ENCODE results near the gene HDAC11. TPM values are rescaled to one million over a fixed set of nuclear protein-coding genes. Genes with fewer than 3 reads are reported as not detected.

The HDAC11 gene
- polyA plus RNA-seq, 3 donors from 2014 or later, result 5.3 to 8.2 (median 5.4) TPM

DNA sequence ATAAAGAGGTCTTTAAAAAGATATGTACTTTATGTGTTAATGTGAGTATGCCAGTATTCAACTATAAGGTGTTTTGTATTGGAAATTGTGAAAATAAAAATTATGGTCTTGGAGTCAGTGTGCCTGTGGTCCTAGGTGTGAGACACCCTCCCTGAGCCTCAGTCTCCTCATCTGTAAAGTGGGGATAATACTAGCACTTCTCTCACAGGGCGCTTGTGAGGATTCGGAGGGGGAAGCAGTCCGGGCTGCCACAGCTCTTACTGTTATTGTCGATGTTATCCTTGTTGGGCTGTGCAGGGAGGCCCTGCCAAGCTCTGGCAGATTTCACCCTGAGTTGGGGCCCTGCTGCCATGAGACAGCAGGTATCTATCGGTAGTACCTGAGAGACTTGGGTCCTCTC lies 42.1 kb downstream of the HDAC11 start:
- H3K27ac Mint-ChIP-seq, result no peak overlapping the region

DNA sequence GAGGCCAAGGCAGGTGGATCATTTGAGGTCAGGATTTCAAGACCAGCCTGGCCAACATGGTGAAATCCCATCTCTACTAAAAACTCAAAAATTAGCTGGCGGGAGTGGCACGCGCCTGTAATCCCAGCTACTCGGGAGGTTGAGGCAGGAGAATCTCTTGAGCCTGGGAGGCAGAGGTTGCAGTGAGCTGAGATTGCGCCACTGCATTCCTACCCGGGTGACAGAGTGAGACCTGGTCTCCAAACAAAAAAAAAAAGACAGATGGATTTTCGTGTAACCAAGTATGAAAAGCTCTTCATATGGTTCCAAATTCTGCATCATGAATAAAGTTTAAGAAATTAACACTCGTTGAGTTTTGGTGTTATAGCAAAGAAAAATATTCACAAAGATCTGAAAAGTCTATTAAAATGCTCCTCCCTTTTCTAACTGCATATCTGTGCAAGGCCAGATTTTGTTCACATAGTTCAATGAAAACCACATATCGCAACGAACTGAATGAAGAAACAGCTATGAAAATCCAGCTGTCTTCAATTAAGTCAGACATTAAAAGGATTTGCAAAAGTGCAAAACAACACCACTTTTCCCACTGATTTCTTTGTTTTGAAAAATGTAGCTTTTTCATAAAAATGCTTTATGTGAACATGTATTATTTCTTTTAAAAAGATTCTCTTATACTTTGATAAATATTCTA lies 45.0 kb downstream of the HDAC11 start:
- Mint-ChIP-seq H3K4me1 (no peaks in the 10 kb centered on the region), H3K27ac (no peak overlapping the region), H3K36me3 (no peaks in the 10 kb centered on the region), H3K27me3 (ENCODE audit: low read depth in 3 of 3) (peaks cover 2% of the 10 kb centered on the region in 3 donors), H3K9me3 (no peaks in the 10 kb centered on the region), H3K4me3 (no peak overlapping the region)
- no peak for DNase-seq

More for the DNA sequence above, 42.1 kb downstream of the HDAC11 start:
- Mint-ChIP-seq H3K36me3 (no peaks in the 10 kb centered on the region), H3K4me1 (no peaks in the 10 kb centered on the region), H3K9me3 (no peaks in the 10 kb centered on the region), H3K27me3 (ENCODE audit: low read depth in 3 of 3) (peaks cover 0 to 2% (median 0%) of the 10 kb centered on the region in 3 donors), H3K4me3 (no peak overlapping the region)
- no peak for DNase-seq

DNA sequence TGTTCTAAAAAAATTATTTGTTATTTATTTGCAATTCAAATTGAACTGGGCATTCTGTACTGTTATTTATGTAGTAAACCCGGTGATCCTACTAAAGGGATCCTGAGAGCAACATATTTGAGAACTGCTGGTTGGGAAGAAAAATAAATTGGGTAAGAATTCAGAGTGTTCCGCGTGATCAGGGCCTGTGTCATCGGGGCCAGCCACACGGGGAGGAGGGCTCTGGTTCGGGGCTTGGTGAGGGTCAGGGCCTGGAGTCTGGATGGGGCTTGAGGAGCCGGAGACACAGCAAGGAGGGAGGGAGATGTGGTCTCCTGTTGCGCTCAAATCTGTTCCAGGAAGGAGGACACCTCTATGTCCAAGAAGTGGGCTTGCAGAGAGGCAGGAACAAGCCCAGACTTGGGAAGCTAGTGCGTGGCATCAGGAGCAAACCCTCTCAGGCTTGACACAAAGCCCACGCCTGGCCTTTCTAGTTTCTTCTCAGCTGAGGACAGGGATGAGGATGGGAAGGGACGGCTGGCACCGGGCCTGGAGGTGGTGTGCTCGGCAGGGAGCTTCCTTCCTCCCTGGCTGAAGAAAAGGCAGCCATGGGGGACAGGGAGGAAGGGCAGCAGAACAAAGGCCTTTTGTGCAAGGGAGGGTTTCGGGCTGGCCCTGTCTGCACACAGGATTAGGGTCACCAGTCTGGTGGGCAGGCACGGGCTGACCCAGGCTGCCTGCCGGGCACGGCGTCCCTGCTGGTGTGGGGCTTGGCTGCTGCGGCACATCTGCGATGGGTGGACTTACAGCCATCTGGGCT lies 45.9 kb downstream of the HDAC11 start:
- Mint-ChIP-seq H3K9me3 (no peaks in the 10 kb centered on the region), H3K27ac (no peak overlapping the region), H3K4me1 (no peaks in the 10 kb centered on the region), H3K36me3 (no peaks in the 10 kb centered on the region), H3K4me3 (no peak overlapping the region), H3K27me3 (ENCODE audit: low read depth in 3 of 3) (peaks cover 2 to 4% (median 2%) of the 10 kb centered on the region in 3 donors)
- DNase-seq, result no peak

DNA sequence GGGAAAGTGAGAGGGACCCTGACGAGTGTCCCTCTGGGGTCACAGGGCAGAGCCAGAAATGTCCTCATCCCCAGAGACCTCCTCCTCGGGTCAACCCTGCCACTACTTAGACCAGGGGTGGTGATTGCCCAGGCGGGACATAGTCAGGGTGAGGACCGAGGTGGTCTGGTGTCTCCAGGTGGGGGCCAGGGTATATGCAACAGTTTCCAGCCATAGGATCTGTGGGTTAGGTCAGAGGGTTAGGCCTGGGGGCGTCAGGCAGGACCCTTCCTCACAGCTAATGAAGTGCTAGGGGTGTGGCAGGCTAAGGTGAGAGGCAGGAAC lies 46.5 kb downstream of the HDAC11 start:
- no peaks in the 10 kb centered on the region for H3K4me1 Mint-ChIP-seq
- no peaks in the 10 kb centered on the region for H3K9me3 Mint-ChIP-seq
- H3K4me3 Mint-ChIP-seq, result no peak overlapping the region
- no peaks in the 10 kb centered on the region for H3K36me3 Mint-ChIP-seq
- DNase-seq, result no peak
- H3K27me3 Mint-ChIP-seq (ENCODE audit: low read depth in 3 of 3), result peaks cover 2 to 4% (median 2%) of the 10 kb centered on the region in 3 donors
- no peak overlapping the region for H3K27ac Mint-ChIP-seq

DNA sequence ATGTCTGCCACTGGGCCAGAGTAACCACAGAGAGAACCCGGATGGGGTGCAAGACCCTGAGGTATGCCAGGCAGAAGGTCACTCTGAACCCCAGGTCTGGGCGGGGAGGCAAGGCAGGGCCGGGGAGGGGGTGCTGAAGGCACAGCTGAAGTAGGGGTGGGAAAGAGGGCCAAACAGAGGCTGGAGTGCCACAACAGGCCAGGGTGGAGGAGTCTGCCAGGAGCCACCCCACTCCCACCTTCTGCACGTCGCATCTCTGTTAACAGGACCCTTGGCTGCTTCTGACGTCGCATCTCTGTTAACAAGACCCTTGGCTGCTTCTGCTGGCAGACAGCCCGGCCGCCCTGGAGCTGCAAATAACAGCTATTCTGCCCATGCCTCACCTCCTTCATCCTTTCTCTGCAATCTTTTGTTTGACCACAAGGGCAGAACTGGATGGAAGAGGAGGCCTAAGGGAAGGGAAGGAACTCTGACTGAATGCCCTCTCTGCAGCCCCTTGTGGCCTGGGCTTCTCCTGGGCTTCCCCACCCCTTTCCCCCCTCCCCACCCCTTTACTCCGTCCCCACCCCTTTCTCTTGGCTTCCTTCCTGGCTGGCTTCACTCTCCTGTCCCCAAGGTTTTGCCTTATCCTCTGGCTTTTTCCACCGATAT lies 48.2 kb downstream of the HDAC11 start:
- H3K36me3 Mint-ChIP-seq, result no peaks in the 10 kb centered on the region
- H3K4me1 Mint-ChIP-seq, result no peaks in the 10 kb centered on the region
- DNase-seq, result no peak
- H3K4me3 Mint-ChIP-seq, result no peak overlapping the region
- H3K27me3 Mint-ChIP-seq (ENCODE audit: low read depth in 3 of 3), result peaks cover 1 to 4% (median 2%) of the 10 kb centered on the region in 3 donors
- no peaks in the 10 kb centered on the region for H3K9me3 Mint-ChIP-seq
- no peak overlapping the region for H3K27ac Mint-ChIP-seq

DNA sequence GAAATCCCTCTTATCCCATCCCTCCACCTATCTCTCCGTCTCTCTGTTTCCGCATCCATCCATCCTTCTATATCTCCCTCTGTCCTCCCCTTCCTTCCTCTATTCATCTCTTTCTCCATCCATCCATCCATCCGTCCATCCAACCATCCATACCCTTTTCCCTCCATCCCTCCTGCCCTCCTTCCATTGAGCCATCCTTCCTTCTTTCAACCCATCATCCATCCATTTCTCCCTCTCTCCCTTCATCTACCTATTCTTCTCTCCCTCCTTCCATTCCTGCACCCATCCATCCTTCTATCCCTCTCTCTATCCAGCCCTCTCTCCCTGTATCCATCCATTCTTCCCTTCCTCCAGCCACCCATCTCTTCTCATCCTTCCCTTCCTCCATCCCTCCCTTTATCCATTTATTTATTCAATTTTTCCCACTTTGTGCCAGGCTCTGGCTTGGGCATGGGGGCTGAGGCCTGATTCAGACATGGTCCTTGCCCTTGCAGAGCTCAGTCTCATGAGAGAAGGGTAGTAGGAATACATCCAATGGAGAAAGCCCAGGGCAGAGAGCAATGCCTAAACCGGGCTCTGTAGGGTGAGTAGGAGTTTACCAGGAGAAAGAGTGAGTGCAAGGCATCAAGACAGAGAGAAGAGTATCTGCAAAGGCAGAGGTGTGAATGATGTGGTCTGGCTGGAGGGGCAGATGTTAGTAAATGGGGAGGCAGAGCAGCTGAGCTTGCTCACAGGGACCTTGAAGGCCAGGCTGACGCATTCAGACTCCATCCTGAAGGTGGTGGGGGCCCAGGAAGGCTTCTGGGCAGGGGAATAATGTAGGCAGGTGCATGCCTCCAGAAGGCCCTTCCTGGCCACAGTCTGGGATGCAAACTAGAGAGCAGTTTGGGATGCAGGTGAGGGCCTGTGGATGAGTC lies 49.3 kb downstream of the HDAC11 start:
- Mint-ChIP-seq H3K27ac (peak overlapping the region in 1 of 6 donors; percentile 50), H3K27me3 (ENCODE audit: low read depth in 3 of 3) (peaks cover 2 to 4% (median 3%) of the 10 kb centered on the region in 3 donors), H3K4me3 (no peak overlapping the region), H3K36me3 (no peaks in the 10 kb centered on the region), H3K9me3 (no peaks in the 10 kb centered on the region), H3K4me1 (no peaks in the 10 kb centered on the region)
- DNase-seq, result no peak

DNA sequence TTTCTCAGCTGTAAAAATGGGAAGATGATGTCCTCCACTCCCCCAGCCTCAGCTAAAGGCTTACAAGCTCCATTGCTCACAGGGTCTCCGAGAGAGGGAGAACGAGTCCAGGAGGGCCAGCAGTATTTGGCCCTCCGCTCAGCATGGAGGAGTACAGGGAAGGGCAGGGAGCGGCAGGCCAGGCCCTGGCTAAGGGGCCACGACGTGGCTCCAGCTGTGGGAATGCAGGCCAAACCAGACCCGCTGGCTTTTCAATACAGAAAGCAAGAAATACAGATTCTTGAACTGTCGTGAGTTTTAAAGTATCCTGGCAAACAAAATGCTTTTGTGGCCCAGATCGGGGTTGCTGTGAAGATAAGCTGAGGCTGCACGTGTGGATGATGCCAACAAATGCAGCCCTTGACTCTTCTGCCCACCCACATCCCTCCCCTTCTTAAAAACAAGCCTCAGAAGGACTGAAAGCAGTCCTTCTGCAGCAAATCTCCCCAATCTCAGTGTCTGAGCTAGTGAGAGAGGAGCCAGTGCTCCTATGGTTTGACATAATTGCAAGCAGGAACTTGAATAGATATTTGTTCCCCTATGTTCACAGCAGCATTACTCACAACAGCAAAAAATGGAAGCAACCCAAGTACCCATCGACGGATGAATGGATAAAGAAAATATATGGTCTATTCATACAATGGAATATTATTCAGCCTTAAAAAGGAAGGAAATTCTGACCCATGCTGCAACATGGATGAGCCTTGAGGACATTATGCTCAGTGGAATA lies 50.3 kb downstream of the HDAC11 start:
- no peaks in the 10 kb centered on the region for H3K4me1 Mint-ChIP-seq
- no peak overlapping the region for H3K27ac Mint-ChIP-seq
- H3K36me3 Mint-ChIP-seq, result no peaks in the 10 kb centered on the region
- no peaks in the 10 kb centered on the region for H3K9me3 Mint-ChIP-seq
- H3K27me3 Mint-ChIP-seq (ENCODE audit: low read depth in 3 of 3), result peaks cover 2 to 4% (median 3%) of the 10 kb centered on the region in 3 donors
- H3K4me3 Mint-ChIP-seq, result no peak overlapping the region
- no peak for DNase-seq

DNA sequence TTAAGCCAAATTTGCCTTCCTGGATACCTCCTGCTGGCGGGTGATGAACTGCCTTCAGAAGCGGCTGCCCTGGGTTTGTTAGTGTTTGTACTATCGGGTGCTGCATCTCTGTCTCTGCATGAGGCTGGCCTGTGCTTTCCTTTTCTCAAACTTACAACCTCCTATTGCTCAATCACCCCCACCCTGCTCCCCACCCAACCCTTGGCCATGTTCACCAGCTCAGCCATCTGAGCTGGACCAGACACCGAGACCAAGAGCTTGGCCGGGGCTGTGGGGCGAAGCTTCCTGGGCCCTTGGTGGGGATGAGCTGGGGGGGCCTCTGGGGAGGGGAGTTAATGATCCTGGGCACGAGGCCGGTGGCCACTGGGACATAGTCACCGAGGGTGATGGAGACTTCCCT lies 52.0 kb downstream of the HDAC11 start:
- Mint-ChIP-seq H3K36me3 (no peaks in the 10 kb centered on the region), H3K4me1 (no peaks in the 10 kb centered on the region), H3K4me3 (no peak overlapping the region), H3K27me3 (ENCODE audit: low read depth in 3 of 3) (peaks cover 3 to 8% (median 5%) of the 10 kb centered on the region in 3 donors), H3K9me3 (no peaks in the 10 kb centered on the region), H3K27ac (peak overlapping the region in 1 of 6 donors; percentile 12)
- no peak for DNase-seq

DNA sequence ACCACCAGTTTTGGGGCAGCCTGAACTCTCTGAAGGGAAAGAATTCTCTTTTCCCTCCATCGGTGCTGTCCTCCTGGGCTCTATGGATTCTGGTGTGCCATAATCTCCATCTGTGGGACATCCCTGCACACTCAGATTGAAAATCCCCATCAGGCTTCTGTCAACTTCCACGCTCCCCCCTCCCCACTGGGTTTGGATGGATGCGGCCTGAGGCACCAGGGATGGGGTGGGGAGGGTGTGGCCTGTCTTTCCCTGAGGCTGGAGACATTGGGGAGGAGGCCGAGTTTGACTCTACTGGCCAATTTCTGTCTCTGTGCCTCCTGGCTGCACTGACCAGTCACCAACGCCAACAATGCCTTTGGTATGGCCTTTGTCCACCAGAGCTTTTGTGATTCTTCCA lies 52.5 kb downstream of the HDAC11 start:
- no peak overlapping the region for H3K27ac Mint-ChIP-seq
- peaks cover 3 to 8% (median 5%) of the 10 kb centered on the region in 3 donors for H3K27me3 Mint-ChIP-seq (ENCODE audit: low read depth in 3 of 3)
- DNase-seq, result no peak
- no peaks in the 10 kb centered on the region for H3K36me3 Mint-ChIP-seq
- H3K4me1 Mint-ChIP-seq, result no peaks in the 10 kb centered on the region
- no peaks in the 10 kb centered on the region for H3K9me3 Mint-ChIP-seq
- no peak overlapping the region for H3K4me3 Mint-ChIP-seq

DNA sequence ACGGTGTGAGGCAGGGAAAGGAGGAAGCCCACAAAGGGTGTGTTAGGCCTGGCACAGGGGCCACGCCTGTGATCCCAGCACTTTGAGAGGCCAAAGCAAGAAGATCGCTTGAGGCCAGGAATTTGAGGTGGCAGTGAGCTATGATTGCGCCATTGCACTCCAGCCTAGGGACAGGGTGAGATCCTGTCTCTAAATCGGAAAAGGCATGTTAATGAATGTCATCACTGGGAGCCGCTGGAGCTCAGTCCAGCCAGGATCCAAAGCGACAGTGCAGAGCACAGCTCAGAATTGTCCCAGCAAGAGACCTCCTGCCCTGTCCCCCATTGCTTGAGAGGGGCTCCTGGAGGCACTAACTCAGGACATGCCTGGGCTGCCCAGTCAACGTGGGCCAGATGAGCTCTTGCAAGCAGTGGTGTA lies 53.8 kb downstream of the HDAC11 start:
- Mint-ChIP-seq H3K27ac (no peak overlapping the region), H3K27me3 (ENCODE audit: low read depth in 3 of 3) (peaks cover 3 to 11% (median 3%) of the 10 kb centered on the region in 3 donors), H3K4me3 (no peak overlapping the region), H3K36me3 (no peaks in the 10 kb centered on the region), H3K4me1 (no peaks in the 10 kb centered on the region), H3K9me3 (no peaks in the 10 kb centered on the region)
- no peak for DNase-seq

DNA sequence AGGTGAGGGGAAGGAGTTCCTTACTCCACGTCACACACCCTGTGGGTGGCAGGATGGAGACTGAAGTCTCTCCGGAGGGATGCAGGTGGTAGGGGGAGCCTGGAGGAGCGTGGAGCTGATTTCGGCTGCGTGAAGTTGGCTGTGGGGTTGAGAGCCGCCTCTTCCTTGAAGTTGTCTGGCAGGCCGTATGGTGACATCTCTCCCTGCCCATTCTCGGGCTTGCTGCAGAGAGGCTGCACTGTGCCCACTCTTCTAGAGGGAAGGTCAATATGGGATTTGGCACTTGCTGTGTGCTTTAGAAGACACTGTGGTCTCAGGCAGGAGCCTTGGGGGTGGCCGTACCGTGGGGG lies 55.4 kb downstream of the HDAC11 start:
- peaks cover 3 to 13% (median 3%) of the 10 kb centered on the region in 3 donors for H3K27me3 Mint-ChIP-seq (ENCODE audit: low read depth in 3 of 3)
- H3K4me1 Mint-ChIP-seq, result no peaks in the 10 kb centered on the region
- H3K9me3 Mint-ChIP-seq, result no peaks in the 10 kb centered on the region
- no peak overlapping the region for H3K27ac Mint-ChIP-seq
- H3K4me3 Mint-ChIP-seq, result no peak overlapping the region
- no peak for DNase-seq
- no peaks in the 10 kb centered on the region for H3K36me3 Mint-ChIP-seq

DNA sequence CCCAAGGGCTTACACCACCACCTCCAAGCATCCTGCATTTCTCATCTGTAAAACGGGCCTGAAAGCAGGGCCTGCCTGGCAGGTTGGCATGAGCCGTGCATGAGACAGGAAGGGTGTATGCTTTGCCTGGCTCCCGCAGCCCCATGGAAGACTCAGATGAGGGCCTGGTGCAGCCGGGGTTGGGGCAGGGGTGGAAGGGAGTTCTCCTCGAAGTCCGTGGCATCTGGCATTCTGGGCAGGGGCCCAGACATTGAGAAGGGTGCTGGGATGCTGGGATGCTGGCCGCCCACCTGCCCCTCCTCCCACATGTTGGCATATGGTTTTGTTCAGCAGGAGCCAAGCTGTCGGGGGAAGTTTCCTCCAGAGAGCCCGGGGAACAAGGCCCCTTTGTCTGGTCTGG lies 55.8 kb downstream of the HDAC11 start:
- DNase-seq, result no peak
- H3K27ac Mint-ChIP-seq, result no peak overlapping the region
- H3K36me3 Mint-ChIP-seq, result no peaks in the 10 kb centered on the region
- H3K4me3 Mint-ChIP-seq, result no peak overlapping the region
- H3K27me3 Mint-ChIP-seq (ENCODE audit: low read depth in 3 of 3), result peaks cover 3 to 11% (median 3%) of the 10 kb centered on the region in 3 donors
- H3K9me3 Mint-ChIP-seq, result no peaks in the 10 kb centered on the region
- H3K4me1 Mint-ChIP-seq, result no peaks in the 10 kb centered on the region

DNA sequence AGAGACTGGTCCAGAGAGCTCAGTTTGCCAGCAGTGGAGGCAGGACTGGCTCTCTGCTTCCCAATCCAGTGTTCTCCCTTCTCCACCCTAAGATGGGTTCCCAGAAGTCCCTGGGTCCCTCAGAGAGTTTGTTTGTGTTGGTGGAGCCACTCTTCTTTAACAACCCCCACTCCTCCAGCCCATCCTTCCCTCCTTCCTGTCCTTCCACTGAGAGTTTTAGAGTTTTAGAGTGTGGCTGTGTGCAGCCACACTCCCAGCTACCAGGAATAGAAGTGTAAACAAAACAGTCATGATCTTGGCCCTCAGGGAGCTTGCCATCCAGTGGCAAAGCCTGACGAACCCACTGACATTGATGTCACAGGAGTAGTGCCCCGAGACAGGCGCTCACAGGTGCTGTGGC lies 56.3 kb downstream of the HDAC11 start:
- DNase-seq, result no peak
- H3K9me3 Mint-ChIP-seq, result no peaks in the 10 kb centered on the region
- H3K4me3 Mint-ChIP-seq, result no peak overlapping the region
- H3K36me3 Mint-ChIP-seq, result no peaks in the 10 kb centered on the region
- H3K27ac Mint-ChIP-seq, result peak overlapping the region in 1 of 6 donors; percentile 45
- peaks cover 3 to 11% (median 5%) of the 10 kb centered on the region in 3 donors for H3K27me3 Mint-ChIP-seq (ENCODE audit: low read depth in 3 of 3)
- H3K4me1 Mint-ChIP-seq, result no peaks in the 10 kb centered on the region

Data from immature natural killer cell (primary cell).